ENCODE measurements around the gene TMEM132D.
"Not testable (repeated sequence)": the region's sequence is repeated elsewhere in the genome, so short reads cannot be mapped to it uniquely, and the experiment has no call there.

Gene TMEM132D

GRCh38 chr12:129215556-129215955 lies 688.3 kb downstream of the TMEM132D start:
- no peak for DNase-seq

- DNase-seq = no peak
Measured at GRCh38 chr12:129213551-129213950, 690.3 kb downstream of the TMEM132D start.

DNA sequence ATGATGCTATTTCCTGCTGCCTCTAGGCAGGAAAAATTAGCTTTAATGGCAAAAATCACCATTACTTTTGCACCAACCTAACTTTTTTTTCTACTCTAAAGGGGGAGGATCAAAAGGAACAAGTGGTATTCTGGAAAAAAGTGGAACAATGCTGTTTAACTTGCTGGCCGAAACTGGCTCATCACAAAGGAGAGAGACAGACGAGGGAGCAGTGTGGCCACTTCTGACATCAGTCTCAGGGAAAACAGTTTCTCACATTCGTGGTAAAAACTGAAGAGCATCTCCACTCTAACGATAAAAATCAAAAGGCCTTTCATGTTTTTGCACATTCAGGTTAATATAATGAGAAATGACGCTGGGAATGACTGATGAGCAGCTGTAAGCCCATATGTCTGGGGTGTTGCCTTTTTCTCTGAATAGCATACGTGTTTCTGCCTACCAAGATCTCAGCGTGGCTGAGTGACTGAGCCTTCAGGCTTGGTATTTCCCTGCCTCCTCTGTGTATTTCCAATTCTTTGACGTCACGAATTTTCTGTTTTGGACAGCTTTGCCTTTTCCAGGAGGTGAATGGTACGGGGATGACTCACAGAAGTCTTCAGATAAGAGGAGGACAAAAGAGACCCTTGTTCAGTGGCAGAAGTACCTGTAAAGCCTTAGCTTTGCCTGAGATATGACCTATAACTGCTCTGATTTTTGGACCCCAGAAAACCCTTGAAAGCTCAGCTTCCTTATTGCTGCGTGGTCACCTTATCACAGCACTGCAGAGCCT lies 691.8 kb downstream of the TMEM132D start:
- no peak for DNase-seq

DNA sequence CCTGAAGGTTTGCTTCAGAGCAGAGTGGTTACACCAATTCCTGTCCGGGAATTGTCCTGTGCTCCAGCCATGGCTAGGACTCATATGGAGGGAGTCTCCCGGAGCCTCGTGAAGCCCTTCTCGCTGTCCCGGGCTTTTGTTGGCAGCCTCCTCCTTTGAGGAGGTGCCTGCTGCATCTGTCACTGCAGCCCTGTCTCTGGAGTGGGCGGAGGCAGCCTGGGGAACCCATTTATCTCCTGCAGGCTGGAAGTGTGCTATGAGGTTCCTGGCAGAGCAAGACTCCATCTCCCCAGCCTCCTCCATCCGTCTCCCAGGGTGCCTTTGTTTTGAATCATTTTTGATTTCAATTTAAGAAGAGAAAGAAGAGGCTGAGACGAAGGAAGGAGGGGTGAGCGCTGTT lies 695.3 kb downstream of the TMEM132D start:
- DNase-seq = no peak

DNA sequence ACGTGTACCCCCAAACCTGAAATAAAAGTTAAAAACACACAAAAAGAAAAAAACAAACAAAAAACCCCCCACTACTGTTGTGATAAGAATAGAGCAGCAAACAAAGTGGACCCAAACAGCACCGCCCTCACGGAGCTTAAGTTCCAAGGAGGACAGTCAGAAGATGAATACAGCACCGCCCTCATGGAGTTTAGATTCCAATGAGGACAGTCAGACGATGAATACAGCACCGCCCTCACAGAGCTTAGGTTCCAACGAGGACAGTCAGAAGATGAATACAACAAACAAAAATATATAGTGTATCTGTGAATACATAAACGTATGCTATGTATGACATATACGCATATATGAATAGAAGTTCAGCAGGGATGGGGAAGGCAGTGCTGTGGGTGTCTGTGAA lies 696.7 kb downstream of the TMEM132D start:
- DNase-seq = no peak

- DNase-seq = no peak
Measured at GRCh38 chr12:129203456-129203855, 700.4 kb downstream of the TMEM132D start.

GRCh38 chr12:129202109-129202814 lies 701.6 kb downstream of the TMEM132D start:
- no peak for DNase-seq

DNA sequence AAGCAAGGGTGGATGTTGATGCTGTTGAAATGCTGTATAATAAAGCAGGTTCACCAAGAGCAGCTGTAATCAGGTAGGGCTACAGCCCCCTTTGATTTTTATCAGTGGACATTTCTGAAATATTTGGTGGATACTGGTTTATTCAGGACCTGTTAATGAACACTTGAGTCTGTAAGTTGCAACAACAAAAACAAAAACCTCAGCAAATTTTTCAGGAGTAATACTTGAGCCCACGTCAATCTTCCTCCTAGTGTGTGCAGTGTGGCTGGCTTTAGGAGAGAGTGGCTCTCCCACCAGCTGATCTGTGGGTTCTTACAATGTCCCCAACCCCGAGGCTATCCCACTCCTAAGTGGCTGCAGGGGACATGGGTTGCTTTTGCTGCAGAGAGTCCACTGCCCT lies 702.8 kb downstream of the TMEM132D start:
- DNase-seq = no peak

DNA sequence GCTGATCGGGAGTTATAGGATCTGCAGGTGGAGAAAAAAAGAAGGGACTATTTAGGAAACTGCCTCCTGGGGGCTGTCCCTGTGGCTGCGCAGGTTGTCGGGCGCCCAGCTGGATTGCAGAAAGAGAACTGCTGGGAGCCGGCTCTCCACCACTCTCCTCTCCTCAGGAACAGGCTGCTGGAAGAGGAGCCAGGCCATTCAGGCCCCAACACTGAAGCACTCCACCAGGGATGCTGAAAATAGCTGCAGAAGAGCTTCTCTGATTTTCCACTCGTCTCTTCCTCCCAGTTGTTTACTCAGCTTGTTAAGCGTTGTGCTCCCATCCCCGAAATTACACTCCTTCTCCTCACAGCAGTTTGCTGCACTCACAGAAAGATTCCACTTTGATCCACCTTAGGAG lies 703.2 kb downstream of the TMEM132D start:
- DNase-seq = no peak

- no peak for DNase-seq
Measured at GRCh38 chr12:129196927-129197326, 706.9 kb downstream of the TMEM132D start.

DNA sequence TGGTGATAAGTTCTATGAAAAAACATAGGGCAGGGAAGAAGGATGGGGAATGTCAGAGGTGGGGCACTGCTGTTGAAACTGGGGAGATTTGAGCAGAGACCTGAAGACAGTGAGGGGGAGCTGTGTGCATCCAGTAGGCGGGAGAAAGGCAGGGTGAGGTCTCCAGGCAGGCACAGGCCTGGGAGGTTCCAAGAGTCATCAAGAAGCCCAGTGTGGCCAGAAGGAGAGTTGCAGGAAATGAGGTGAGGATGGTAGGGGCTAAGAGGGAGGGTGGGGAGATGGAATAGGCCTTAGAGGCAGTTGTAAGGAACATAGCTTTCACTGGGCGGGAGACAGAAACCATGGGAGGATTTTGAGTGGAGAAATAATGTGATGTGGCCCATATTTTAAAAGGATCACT lies 708.7 kb downstream of the TMEM132D start:
- DNase-seq = no peak

- DNase-seq = no peak
Measured at GRCh38 chr12:129193263-129193871, 710.5 kb downstream of the TMEM132D start.

DNA sequence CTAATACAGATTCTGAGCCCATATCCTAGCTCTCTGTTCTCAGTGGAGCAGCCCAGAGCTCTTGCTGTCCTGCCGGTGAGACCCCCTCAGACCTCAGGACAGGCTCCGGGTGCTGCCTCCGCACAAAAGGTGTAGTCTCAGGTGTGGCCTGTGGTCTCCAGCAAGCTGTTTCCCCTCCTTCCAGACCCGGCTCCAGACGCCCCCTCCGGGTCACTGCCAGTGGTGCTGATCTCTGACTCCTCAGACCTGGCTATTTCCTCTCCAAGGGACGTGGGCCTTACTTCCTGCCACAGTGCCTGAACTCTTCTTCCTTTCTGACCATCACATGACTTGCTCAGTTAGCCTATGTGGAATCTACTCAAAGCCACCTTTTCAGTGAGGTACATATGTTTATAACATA lies 713.0 kb downstream of the TMEM132D start:
- DNase-seq = no peak

GRCh38 chr12:129189879-129190278 lies 713.9 kb downstream of the TMEM132D start:
- not testable (repeated sequence) for DNase-seq

DNA sequence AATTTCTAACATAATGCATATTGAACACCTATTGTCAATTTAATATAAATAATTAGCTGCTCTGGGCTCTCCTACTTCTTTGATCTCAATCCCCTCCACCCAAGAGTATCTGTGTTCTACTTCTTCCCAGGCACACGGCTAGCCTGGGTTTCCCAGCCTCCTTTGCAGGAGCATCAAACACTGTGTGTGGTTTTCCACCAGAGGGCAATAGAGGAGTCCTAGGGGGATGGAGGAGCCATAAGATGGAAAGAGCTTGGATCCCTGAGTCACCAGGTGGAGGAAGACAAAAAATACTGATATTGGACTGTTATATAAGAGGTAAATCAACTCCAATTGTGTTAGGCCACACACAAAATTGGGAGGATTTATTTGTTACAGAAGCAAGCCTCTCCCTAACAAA lies 716.9 kb downstream of the TMEM132D start:
- no peak for DNase-seq

GRCh38 chr12:129185855-129186254 lies 718.0 kb downstream of the TMEM132D start:
- DNase-seq = no peak

DNA sequence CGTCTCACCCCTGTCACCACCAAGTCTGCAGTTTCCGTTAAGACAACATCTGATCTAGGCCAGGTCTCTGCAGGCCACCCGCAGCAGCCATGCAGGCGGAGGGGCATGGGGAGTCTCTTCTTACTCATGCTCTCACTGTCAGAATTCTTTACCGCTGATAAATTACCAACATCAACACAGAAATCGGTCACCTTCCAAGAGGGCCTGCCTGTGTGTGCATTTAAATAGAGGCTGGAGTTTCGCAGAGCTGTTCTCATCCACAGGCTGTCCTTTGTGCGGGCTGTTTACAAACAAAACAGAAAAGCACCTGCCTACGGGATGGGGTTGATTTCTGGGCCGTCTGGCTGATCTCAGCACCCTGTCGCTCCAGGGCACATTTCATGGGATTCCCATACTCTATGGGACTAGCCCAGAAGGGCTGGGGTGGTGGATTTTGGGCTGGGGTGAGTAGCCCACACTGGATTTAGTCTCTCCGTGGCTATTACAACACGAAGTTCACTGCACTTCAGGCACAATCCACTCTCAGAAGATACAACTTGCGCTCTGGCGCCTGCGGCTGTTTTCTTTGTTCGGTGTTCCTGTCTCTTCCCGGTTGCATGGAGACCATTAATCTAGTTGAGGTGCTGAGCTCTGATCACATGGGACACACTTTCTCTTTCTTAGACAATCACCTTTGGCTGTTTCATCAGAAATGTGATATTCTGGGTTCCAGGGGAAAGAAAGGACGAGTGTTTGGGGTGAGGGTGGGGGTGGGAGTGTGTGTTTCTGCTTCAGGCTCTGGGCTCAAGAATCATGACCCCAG lies 719.5 kb downstream of the TMEM132D start:
- no peak for DNase-seq

DNA sequence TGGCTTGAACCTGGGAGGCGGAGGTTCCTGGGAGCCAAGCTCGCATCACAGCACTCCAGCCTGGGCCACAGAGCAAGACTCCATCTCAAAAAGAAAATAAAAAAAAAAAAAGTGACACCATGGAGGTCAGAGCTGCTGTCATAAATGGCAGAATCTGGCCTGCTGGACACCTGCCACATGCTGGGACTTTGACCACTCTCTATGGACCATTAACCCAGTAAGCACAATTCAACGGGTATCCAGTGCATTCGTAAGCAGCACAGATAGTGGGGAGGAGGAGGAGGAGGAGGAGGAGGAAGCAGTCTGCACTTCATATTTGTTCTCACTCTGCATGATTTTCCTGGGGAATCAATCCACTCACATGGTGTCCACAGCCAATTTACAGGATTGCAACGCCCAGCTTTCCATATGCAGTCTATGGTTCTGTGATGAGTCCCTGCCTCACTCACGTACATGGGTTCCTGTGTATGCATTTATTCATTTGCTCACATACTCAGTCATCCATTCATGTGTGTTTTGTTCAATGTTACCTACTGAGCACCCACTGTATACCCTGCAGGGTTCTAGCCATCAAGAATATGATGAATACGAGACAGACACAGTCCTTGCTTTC lies 723.8 kb downstream of the TMEM132D start:
- DNase-seq = no peak

DNA sequence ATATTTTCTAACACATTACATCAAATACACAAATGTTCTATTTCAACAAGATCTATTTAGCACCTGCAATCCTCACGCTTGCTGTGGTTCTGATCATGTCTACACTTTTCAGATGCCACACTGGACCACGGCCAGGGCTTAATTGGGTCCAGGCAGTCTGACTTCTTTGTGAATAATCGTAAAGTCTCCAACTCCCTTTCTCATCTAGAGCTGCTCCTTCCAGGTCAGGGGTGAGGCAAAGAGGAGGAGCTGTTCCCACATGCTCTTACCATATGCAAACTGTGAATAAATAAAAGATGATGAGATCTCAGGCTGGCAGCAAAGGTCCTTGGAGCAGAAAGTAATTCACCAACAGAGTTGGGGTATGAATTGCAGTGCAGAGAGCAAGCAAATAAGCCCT lies 733.9 kb downstream of the TMEM132D start:
- no peak for DNase-seq

DNA sequence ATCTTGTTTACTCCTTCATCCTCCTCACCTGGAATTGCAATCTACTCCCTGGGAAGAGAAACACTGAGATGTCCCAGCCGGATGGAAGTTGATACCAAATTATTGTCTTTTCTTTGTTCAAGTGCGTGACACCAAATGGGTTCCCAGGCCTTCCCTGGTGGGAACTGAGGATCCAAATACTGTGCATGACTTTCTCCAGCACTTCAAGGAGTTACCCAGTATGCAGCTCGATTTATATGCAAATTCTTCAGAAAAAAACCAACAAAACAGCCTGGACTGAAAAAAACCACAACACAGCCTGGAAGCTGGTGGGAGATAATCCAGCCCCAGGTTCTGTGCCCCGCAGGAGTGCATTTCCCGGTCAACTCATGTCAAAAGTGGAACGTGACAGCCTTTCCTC lies 740.0 kb downstream of the TMEM132D start:
- DNase-seq = no peak

DNA sequence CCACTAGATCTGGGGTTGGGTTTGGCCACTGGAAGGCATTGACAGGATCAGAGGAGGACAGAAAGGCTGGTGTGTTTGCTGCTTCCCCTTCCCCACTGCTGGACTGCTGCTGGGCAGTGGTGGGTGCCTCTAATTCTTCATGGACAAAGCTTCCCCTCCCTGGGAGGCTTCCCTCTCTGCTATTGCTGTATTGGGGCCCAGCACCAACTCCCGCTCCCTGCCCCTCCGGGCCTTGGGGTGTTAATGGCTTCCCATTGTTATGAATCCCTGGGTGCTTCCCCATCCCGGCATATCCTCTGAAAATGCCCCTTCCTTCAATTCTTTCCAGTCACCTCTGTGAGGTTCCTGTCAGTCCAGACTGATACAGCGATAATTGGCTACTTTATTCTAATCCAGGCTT lies 740.4 kb downstream of the TMEM132D start:
- DNase-seq = no peak

DNA sequence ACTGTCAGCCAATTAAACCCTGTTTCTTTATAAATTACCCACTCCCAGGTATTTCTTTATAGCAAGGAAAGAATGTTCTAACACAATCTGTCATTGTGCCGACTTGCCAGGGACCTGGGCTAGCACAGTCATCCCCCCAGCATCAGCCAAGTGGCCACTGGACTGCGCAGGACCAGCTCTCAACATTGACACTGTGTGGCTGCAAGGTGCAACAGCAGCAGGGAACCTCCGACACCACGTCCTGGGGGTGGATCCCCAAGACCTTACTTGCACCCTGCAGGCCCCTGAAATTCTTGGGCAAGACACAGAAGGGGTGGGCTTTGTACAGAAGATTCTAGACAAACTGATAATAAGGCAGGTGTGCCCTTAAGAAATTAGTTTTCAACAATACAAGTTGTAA lies 741.0 kb downstream of the TMEM132D start:
- DNase-seq = no peak

DNA sequence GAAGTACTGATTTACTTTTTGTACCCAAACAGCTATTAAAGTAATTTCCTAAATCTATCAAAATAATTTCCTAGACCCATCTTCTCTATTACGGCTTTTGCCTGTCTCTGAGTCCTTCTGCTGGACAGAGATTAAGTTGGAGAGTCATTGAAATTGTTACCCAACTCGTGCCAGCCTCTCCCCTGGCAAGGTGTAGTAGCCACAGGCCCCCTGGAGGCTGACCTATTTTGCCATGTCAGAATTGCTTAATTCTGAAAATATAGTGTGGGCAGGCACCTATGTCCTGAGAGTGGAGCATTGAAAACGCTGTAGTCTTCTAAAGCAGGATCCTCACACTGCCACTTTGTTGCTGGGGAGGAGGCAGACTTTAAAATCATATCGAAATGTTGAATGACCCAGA lies 742.3 kb downstream of the TMEM132D start:
- no peak for DNase-seq
